Calu3 (cell line): Measurements from ENCODE around the gene OCIAD1. TPM values are rescaled to one million over a fixed set of nuclear protein-coding genes. Genes with fewer than 3 reads are reported as not detected.
A peak's percentile ranks its signal among the peaks of the same experiment; 100 is the strongest.

Experiments used
- BruUV-seq: library from RNA; stranded (reverse); fragments of 400-500 nt; replicated peaks from 2 replicates; lab custom pipeline; 2021; lab: Mats Ljungman, UMichigan
- CTCF ChIA-PET: fragments of 300-600 bp; sonication (Branson Sonifier 250); formaldehyde crosslinking; loops from one replicate; lab custom pipeline; 2022; ENCODE audit warnings: antibody characterized with exemption; lab: Charles Lee
- DNase-seq: peaks from one replicate; pipeline ENCODE4 v3.0.0; 2022
- H3K27ac Mint-ChIP-seq: one replicate; pipeline ENCODE4 v1.8.0; 2022; ENCODE audit warnings: mixed read lengths; ENCODE audit not compliant: unreplicated experiment
- H3K27me3 Mint-ChIP-seq: one replicate; pipeline ENCODE4 v1.8.0; 2022; ENCODE audit warnings: mixed read lengths; ENCODE audit not compliant: unreplicated experiment
- H3K36me3 Mint-ChIP-seq: one replicate; pipeline ENCODE4 v1.8.0; 2022; ENCODE audit warnings: mild to moderate bottlenecking, moderate library complexity, mixed read lengths; ENCODE audit not compliant: insufficient read depth, unreplicated experiment
- H3K4me1 Mint-ChIP-seq: one replicate; pipeline ENCODE4 v1.8.0; 2022; ENCODE audit warnings: mild to moderate bottlenecking, low read depth, mixed read lengths; ENCODE audit not compliant: unreplicated experiment
- H3K4me3 Mint-ChIP-seq: one replicate; pipeline ENCODE4 v1.8.0; 2022; ENCODE audit warnings: mild to moderate bottlenecking, low read depth, moderate library complexity, mixed read lengths; ENCODE audit not compliant: unreplicated experiment
- H3K9me3 Mint-ChIP-seq: one replicate; pipeline ENCODE4 v1.8.0; 2022; ENCODE audit warnings: low read depth, mixed read lengths; ENCODE audit not compliant: unreplicated experiment
- CTCF ChIP-seq: fragments of 200-600 bp; IDR thresholded peaks from one replicate; pipeline ENCODE4 v1.8.0; 2022; ENCODE audit warnings: antibody characterized with exemption; ENCODE audit not compliant: unreplicated experiment
- intact Hi-C: fragments of 100-400 bp; cut with micrococcal nuclease; formaldehyde crosslinking; loops from one replicate; pipeline ENCODE4 v1.10.0; 2022; ENCODE audit not compliant: unreplicated experiment
- total RNA-seq: library from RNA; stranded (reverse); gene quantifications from 2 replicates; pipeline ENCODE4 v1.2.3, GENCODE V29; 2022

OCIAD1 gene
- total RNA-seq, 1 experiment from 2014 or later = 103 TPM

GRCh38 chr4:48898733-48899431, 68.0 kb downstream of the OCIAD1 start:
- H3K36me3 Mint-ChIP-seq = peaks cover 64% of the 10 kb centered on the region
- H3K27me3 Mint-ChIP-seq = no peaks in the 10 kb centered on the region
- H3K4me1 Mint-ChIP-seq = peaks cover 22% of the 10 kb centered on the region
- no peaks in the 10 kb centered on the region for H3K9me3 Mint-ChIP-seq
- DNase-seq = peak; percentile 14
- intact Hi-C loops = no loop called here
- peak overlapping the region; percentile 82 for H3K27ac Mint-ChIP-seq
- no peak for TF ChIP-seq CTCF
- no TSS peak for BruUV-seq
- peak overlapping the region; percentile 29 for H3K4me3 Mint-ChIP-seq
- CTCF ChIA-PET = no interaction called here

- Mint-ChIP-seq H3K9me3 (no peaks in the 10 kb centered on the region), H3K27me3 (no peaks in the 10 kb centered on the region), H3K27ac (peak overlapping the region; percentile 82), H3K4me3 (peak overlapping the region; percentile 29), H3K4me1 (peaks cover 25% of the 10 kb centered on the region), H3K36me3 (peaks cover 62% of the 10 kb centered on the region)
- CTCF ChIA-PET = no interaction called here
- no peak for TF ChIP-seq CTCF
- BruUV-seq = no TSS peak
- no peak for DNase-seq
- intact Hi-C loops = no loop called here
Observed at GRCh38 chr4:48899432-48899749, 68.5 kb downstream of the OCIAD1 start.

GRCh38 chr4:48899950-48900349, 69.1 kb downstream of the OCIAD1 start:
- Mint-ChIP-seq H3K9me3 (no peaks in the 10 kb centered on the region), H3K4me1 (peaks cover 30% of the 10 kb centered on the region), H3K27ac (peak overlapping the region; percentile 82), H3K27me3 (no peaks in the 10 kb centered on the region), H3K4me3 (peak overlapping the region; percentile 29), H3K36me3 (peaks cover 62% of the 10 kb centered on the region)
- TF ChIP-seq CTCF = no peak
- CTCF ChIA-PET = no interaction called here
- intact Hi-C loops = loop anchor here (10.0 kb wide), 1 partner anchor 205 kb away; no protein-coding TSS in a partner anchor
- BruUV-seq = no TSS peak
- no peak for DNase-seq

GRCh38 chr4:48901196-48901595, 70.3 kb downstream of the OCIAD1 start:
- no peak overlapping the region for H3K27ac Mint-ChIP-seq
- CTCF ChIA-PET = no interaction called here
- H3K27me3 Mint-ChIP-seq = no peaks in the 10 kb centered on the region
- no TSS peak for BruUV-seq
- H3K9me3 Mint-ChIP-seq = no peaks in the 10 kb centered on the region
- no peak overlapping the region for H3K4me3 Mint-ChIP-seq
- intact Hi-C loops = loop anchor here (10.0 kb wide), 1 partner anchor 206 kb away; no protein-coding TSS in a partner anchor
- TF ChIP-seq CTCF = no peak
- H3K36me3 Mint-ChIP-seq = peaks cover 62% of the 10 kb centered on the region
- H3K4me1 Mint-ChIP-seq = peaks cover 36% of the 10 kb centered on the region
- DNase-seq = no peak
